HEK293 (cell line): ENCODE results near the gene ARRDC2.

Source experiments
- CTCF ChIA-PET: fragments of 350-600 bp; formaldehyde crosslinking; extraction: SDS; loops from one replicate; lab custom pipeline; 2021; ENCODE audit warnings: antibody characterized with exemption; lab: Yijun Ruan, JAX
- POLR2A ChIA-PET: fragments of 300-600 bp; formaldehyde crosslinking; extraction: SDS; loops from one replicate; lab custom pipeline; 2020; ENCODE audit warnings: antibody characterized with exemption, inconsistent platforms; lab: Yijun Ruan, JAX
- H3K27ac ChIP-seq: fragments of 200-500 bp; sonication (Bioruptor generic); 2 replicates; pipeline ENCODE4 v1.5.1; 2014; ENCODE audit warnings: low read depth, low read length, control low read depth, inconsistent platforms; ENCODE audit errors: extremely low read depth
- H3K36me3 ChIP-seq, 2 experiments: fragments of 200-500 bp in 1 of 2; sonication (Bioruptor generic) in 1 of 2; 1 replicate in 1 of 2; 2 replicates in 1 of 2; pipeline ENCODE4 v1.5.1; 2014 to 2017; ENCODE audit warnings: inconsistent platforms in 2 of 2, low read length in 2 of 2; ENCODE audit not compliant: control insufficient read depth in 2 of 2, insufficient read depth in 1 of 2
- H3K4me1 ChIP-seq: fragments of 200-500 bp; sonication (Bioruptor generic); 2 replicates; pipeline ENCODE4 v1.5.1; 2014; ENCODE audit warnings: mild to moderate bottlenecking, low read length, inconsistent platforms; ENCODE audit not compliant: control insufficient read depth, insufficient read depth
- H3K4me3 ChIP-seq: 2 replicates; pipeline ENCODE4 v1.5.1; 2011; ENCODE audit warnings: low read depth, mild to moderate bottlenecking, control low read depth, low read length, moderate library complexity
- H3K9me3 ChIP-seq: fragments of 200-500 bp; sonication (Bioruptor generic); 2 replicates; pipeline ENCODE4 v1.5.1; 2014; ENCODE audit warnings: low read depth, low read length, inconsistent platforms; ENCODE audit not compliant: control insufficient read depth, insufficient read depth
- EGR2 ChIP-seq: fragments of 450-650 bp; formaldehyde crosslinking; IDR thresholded peaks from 2 replicates; pipeline ENCODE4 v1.5.1; 2016; ENCODE audit warnings: low read depth, missing biosample characterization, missing genetic modification characterization
- GLI2 ChIP-seq: fragments of 450-650 bp; formaldehyde crosslinking; IDR thresholded peaks from 2 replicates; pipeline ENCODE4; 2017; ENCODE audit warnings: missing biosample characterization, missing genetic modification characterization, low read depth, borderline replicate concordance
- GLIS1 ChIP-seq: fragments of 450-650 bp; formaldehyde crosslinking; IDR thresholded peaks from 2 replicates; pipeline ENCODE4 v1.5.1; 2016; ENCODE audit warnings: missing biosample characterization, missing genetic modification characterization
- HOXD13 ChIP-seq: sonication (generic); formaldehyde crosslinking; IDR thresholded peaks from 2 replicates; pipeline ENCODE4 v1.8.0; 2022; ENCODE audit warnings: missing genetic modification reagents, borderline replicate concordance
- MZF1 ChIP-seq: fragments of 450-650 bp; formaldehyde crosslinking; IDR thresholded peaks from 2 replicates; pipeline ENCODE4 v1.5.1; 2017; ENCODE audit warnings: missing biosample characterization, missing genetic modification characterization, borderline replicate concordance
- ZFHX2 ChIP-seq: fragments of 450-650 bp; formaldehyde crosslinking; conservative IDR thresholded peaks from 2 replicates; pipeline ENCODE4 v1.5.1; 2016; ENCODE audit warnings: missing biosample characterization, missing genetic modification characterization
- ZNF140 ChIP-seq: fragments of 450-650 bp; formaldehyde crosslinking; IDR thresholded peaks from 2 replicates; pipeline ENCODE4 v1.5.1; 2016; ENCODE audit warnings: missing biosample characterization, missing genetic modification characterization
- ZNF239 ChIP-seq: fragments of 450-650 bp; formaldehyde crosslinking; IDR thresholded peaks from 2 replicates; pipeline ENCODE4 v1.5.1; 2016; ENCODE audit warnings: missing biosample characterization, missing genetic modification characterization
- ZNF248 ChIP-seq: fragments of 450-650 bp; formaldehyde crosslinking; IDR thresholded peaks from 2 replicates; pipeline ENCODE4 v1.5.1; 2017; ENCODE audit warnings: missing biosample characterization, missing genetic modification characterization
- ZNF426 ChIP-seq: fragments of 450-650 bp; formaldehyde crosslinking; IDR thresholded peaks from 2 replicates; pipeline ENCODE4 v1.5.1; 2017; ENCODE audit warnings: missing biosample characterization, missing genetic modification characterization, mild to moderate bottlenecking, inconsistent platforms, moderate library complexity
- ZNF600 ChIP-seq: fragments of 450-650 bp; formaldehyde crosslinking; IDR thresholded peaks from 2 replicates; pipeline ENCODE4 v1.5.1; 2016; ENCODE audit warnings: missing biosample characterization, missing genetic modification characterization
- TF ChIP-seq, protein P1 (sequence below): fragments of 450-650 bp; formaldehyde crosslinking; IDR thresholded peaks from 2 replicates; pipeline ENCODE4 v1.5.1; 2016; ENCODE audit warnings: missing biosample characterization, missing genetic modification characterization
- TF ChIP-seq, protein P2 (sequence below): fragments of 450-650 bp; formaldehyde crosslinking; IDR thresholded peaks from 2 replicates; pipeline ENCODE4 v1.5.1; 2016; ENCODE audit warnings: missing biosample characterization, missing genetic modification characterization
- TF ChIP-seq, protein P3 (sequence below): fragments of 450-650 bp; formaldehyde crosslinking; IDR thresholded peaks from 2 replicates; pipeline ENCODE4 v1.5.1; 2016; ENCODE audit warnings: missing biosample characterization, missing genetic modification characterization

Gene ARRDC2

DNA sequence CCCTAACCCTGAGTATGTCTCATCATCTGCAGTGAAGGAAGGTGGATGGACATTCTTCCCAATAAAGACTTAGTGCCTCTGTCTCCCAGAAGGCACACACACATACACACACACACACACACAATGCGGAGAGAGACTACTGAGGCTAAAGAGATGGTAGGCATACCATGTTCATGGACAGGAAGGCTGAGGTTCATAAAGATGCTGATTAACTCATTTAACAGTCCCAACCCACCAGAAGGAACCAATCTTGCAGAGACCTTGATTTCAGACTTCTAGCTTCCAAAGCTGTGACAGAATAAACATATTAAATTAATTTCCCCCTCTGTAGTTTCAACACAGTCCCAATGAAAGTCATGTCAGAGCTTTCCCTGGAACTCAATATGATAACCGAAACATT is 33.1 kb downstream of the ARRDC2 start:
- CTCF ChIA-PET, result interaction anchor here (0.9 kb wide), 2 partner anchors 16 to 67 kb away, joined by 3 to 5 read pairs; no protein-coding TSS in a partner anchor
- no peak overlapping the region for H3K4me3 ChIP-seq
- peak; percentile 98 for TF ChIP-seq ZNF248 (tag by site-specific recombination)
- TF ChIP-seq, protein P1, sequence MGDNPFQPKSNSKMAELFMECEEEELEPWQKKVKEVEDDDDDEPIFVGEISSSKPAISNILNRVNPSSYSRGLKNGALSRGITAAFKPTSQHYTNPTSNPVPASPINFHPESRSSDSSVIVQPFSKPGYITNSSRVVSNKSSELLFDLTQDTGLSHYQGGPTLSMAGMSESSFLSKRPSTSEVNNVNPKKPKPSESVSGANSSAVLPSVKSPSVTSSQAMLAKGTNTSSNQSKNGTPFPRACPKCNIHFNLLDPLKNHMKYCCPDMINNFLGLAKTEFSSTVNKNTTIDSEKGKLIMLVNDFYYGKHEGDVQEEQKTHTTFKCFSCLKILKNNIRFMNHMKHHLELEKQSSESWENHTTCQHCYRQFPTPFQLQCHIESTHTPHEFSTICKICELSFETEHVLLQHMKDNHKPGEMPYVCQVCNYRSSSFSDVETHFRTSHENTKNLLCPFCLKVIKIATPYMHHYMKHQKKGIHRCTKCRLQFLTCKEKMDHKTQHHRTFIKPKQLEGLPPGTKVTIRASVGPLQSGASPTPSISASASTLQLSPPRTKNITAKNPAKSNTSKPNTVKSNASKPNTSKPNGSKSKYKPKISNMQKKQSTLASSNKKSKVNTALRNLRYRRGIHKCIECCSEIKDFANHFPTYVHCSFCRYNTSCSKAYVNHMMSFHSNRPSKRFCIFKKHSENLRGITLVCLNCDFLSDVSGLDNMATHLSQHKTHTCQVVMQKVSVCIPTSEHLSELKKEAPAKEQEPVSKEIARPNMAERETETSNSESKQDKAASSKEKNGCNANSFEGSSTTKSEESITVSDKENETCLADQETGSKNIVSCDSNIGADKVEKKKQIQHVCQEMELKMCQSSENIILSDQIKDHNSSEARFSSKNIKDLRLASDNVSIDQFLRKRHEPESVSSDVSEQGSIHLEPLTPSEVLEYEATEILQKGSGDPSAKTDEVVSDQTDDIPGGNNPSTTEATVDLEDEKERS, result no peak
- H3K9me3 ChIP-seq, result no peaks in the 10 kb centered on the region
- no peaks in the 10 kb centered on the region for H3K36me3 ChIP-seq
- POLR2A ChIA-PET, result no interaction called here
- no peaks in the 10 kb centered on the region for H3K4me1 ChIP-seq
- H3K27ac ChIP-seq, result no peak overlapping the region

DNA sequence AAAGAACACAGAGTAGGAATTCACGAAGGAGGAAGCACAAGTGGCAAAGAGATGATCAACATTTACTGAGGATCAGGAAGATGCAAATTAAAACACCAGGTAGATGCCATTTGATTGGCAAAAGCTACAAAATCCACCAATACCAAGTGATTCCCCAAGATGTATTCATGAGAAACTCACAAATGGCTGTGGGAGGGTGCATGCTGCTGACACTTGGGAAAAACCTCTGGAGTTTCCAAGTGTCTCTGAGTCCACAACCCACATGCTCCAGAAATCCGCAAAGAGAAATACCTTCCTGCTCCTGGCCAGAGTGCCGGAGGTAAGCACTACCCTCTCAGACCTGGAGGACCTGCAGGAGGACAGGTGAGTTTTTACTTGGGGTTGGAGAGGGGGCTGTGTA is 35.7 kb downstream of the ARRDC2 start:
- Histone ChIP-seq H3K4me3 (no peak overlapping the region), H3K9me3 (no peaks in the 10 kb centered on the region), H3K27ac (no peak overlapping the region)
- CTCF ChIA-PET, result interaction anchor here (1.0 to 1.1 kb wide), 3 partner anchors 14 to 174 kb away, joined by 3 to 5 read pairs (median 4); no protein-coding TSS in a partner anchor
- TF ChIP-seq ZNF140 (tag by site-specific recombination), result no peak
- TF ChIP-seq, protein P2, sequence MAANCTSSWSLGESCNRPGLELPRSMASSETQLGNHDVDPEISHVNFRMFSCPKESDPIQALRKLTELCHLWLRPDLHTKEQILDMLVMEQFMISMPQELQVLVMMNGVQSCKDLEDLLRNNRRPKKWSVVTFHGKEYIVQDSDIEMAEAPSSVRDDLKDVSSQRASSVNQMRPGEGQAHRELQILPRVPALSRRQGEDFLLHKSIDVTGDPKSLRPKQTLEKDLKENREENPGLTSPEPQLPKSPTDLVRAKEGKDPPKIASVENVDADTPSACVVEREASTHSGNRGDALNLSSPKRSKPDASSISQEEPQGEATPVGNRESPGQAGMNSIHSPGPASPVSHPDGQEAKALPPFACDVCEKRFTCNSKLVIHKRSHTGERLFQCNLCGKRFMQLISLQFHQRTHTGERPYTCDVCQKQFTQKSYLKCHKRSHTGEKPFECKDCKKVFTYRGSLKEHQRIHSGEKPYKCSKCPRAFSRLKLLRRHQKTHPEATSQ (tag by site-specific recombination), result no peak
- TF ChIP-seq ZNF239 (tag by site-specific recombination), result no peak
- TF ChIP-seq, all 188 proteins: peak for 0
- Histone ChIP-seq H3K4me1 (no peaks in the 10 kb centered on the region), H3K36me3 (no peaks in the 10 kb centered on the region)
- POLR2A ChIA-PET, result no interaction called here

DNA sequence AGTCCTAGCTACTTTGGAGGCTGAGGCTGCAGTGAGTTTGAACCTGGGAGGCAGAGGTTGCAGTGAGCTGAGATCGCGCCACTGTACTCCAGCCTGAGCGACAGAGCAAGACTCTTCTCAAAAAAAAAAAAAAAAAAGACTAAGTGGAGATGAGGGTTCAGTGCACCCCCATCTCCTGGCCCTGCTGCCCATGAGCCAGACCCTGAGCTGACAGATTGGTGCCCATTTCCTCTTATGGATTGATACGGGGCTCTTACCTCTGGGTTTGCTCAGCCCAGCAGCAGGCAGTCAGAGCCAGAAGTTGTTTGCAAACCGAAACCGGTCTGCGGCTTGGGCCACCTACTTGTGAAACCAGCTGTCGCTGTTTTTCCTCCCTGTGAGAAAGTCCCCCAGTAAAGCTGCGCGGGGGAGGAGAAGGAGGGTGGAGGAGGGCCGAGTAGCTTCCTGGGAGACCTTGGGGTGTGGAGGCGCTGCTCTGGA is 36.9 kb downstream of the ARRDC2 start:
- Histone ChIP-seq H3K36me3 (no peaks in the 10 kb centered on the region), H3K9me3 (no peaks in the 10 kb centered on the region), H3K4me3 (no peak overlapping the region), H3K4me1 (no peaks in the 10 kb centered on the region), H3K27ac (no peak overlapping the region)
- CTCF ChIA-PET, result interaction anchor here (1.1 kb wide), 1 partner anchor 175 kb away, joined by 3 read pairs; no protein-coding TSS in a partner anchor
- TF ChIP-seq ZNF239 (tag by site-specific recombination) (no peak), GLIS1 (tag by site-specific recombination) (peak; percentile 95), GLI2 (no peak), ZFHX2 (tag by site-specific recombination) (peak; percentile 74), EGR2 (tag by site-specific recombination) (peak; percentile 81), MZF1 (tag by site-specific recombination) (no peak), HOXD13 (CRISPR knock-in tag) (0 out of 2 replicates have a peak, but pooled peaks have one; percentile 18), ZNF426 (no peak), ZNF600 (tag by site-specific recombination) (no peak)
- TF ChIP-seq, protein P3, sequence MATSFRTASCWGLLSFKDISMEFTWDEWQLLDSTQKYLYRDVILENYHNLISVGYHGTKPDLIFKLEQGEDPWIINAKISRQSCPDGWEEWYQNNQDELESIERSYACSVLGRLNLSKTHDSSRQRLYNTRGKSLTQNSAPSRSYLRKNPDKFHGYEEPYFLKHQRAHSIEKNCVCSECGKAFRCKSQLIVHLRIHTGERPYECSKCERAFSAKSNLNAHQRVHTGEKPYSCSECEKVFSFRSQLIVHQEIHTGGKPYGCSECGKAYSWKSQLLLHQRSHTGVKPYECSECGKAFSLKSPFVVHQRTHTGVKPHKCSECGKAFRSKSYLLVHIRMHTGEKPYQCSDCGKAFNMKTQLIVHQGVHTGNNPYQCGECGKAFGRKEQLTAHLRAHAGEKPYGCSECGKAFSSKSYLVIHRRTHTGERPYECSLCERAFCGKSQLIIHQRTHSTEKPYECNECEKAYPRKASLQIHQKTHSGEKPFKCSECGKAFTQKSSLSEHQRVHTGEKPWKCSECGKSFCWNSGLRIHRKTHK (tag by site-specific recombination), result no peak
- POLR2A ChIA-PET, result interaction anchor here (0.6 kb wide), 1 partner anchor 229 kb away, joined by 4 read pairs; no protein-coding TSS in a partner anchor
